Measurements from ENCODE around the gene STOM.

Gene STOM

GRCh38 chr9:121303456-121304451, 66.3 kb downstream of the STOM start:
- no peaks in the 10 kb centered on the region for H3K79me2 ChIP-seq (ENCODE audit: low read length)
- no peaks in the 10 kb centered on the region for H3F3A ChIP-seq (ENCODE audit: insufficient read depth, low read length)
- no peak overlapping the region for H2AFZ ChIP-seq (ENCODE audit: low read length)
- TF ChIP-seq EZH2phosphoT487 (IDR thresholded peaks at IDR 0.05; ENCODE audit: low read length) (no peak), EZH2 (optimal IDR thresholded peaks at IDR 0.05; ENCODE audit: low read depth, low read length) (no peak), CTCF (IDR thresholded peaks at IDR 0.05; ENCODE audit: low read length) (no peak)
- H3K9me3 ChIP-seq (replicated peaks; ENCODE audit: insufficient read depth, low read length), result no peaks in the 10 kb centered on the region
- no peak overlapping the region for H3K27ac ChIP-seq (ENCODE audit: low read length)
- H4K20me1 ChIP-seq (ENCODE audit: insufficient read depth, low read length), result no peaks in the 10 kb centered on the region
- H3K4me1 ChIP-seq (ENCODE audit: low read length), result 0 out of 2 replicates have a peak, but pooled peaks cover 4% of the 10 kb centered on the region
- H3K27me3 ChIP-seq (replicated peaks; ENCODE audit: insufficient read depth, low read length), result peaks cover 13% of the 10 kb centered on the region
- no peaks in the 10 kb centered on the region for H3K9me2 ChIP-seq (replicated peaks; ENCODE audit: insufficient read depth, low read length)
- no peak for DNase-seq
- H3K36me3 ChIP-seq (replicated peaks; ENCODE audit: insufficient read depth, low read length), result no peaks in the 10 kb centered on the region
- H3K9ac ChIP-seq (ENCODE audit: low read length), result no peak overlapping the region
- H3K4me2 ChIP-seq (ENCODE audit: low read depth, low read length), result no peak overlapping the region
- no peak overlapping the region for H3K4me3 ChIP-seq (ENCODE audit: low read length)

GRCh38 chr9:121302786-121303185, 67.3 kb downstream of the STOM start:
- Histone ChIP-seq H3F3A (ENCODE audit: insufficient read depth, low read length) (no peaks in the 10 kb centered on the region), H2AFZ (ENCODE audit: low read length) (no peak overlapping the region), H3K36me3 (replicated peaks; ENCODE audit: insufficient read depth, low read length) (no peaks in the 10 kb centered on the region), H3K4me3 (ENCODE audit: low read length) (no peak overlapping the region), H4K20me1 (ENCODE audit: insufficient read depth, low read length) (no peaks in the 10 kb centered on the region), H3K4me2 (ENCODE audit: low read depth, low read length) (no peak overlapping the region), H3K9me2 (replicated peaks; ENCODE audit: insufficient read depth, low read length) (no peaks in the 10 kb centered on the region), H3K9me3 (replicated peaks; ENCODE audit: insufficient read depth, low read length) (no peaks in the 10 kb centered on the region), H3K79me2 (ENCODE audit: low read length) (no peaks in the 10 kb centered on the region), H3K27me3 (replicated peaks; ENCODE audit: insufficient read depth, low read length) (peaks cover 13% of the 10 kb centered on the region), H3K27ac (ENCODE audit: low read length) (no peak overlapping the region), H3K9ac (ENCODE audit: low read length) (no peak overlapping the region), H3K4me1 (ENCODE audit: low read length) (0 out of 2 replicates have a peak, but pooled peaks cover 4% of the 10 kb centered on the region)
- TF ChIP-seq EZH2phosphoT487 (IDR thresholded peaks at IDR 0.05; ENCODE audit: low read length) (no peak), EZH2 (optimal IDR thresholded peaks at IDR 0.05; ENCODE audit: low read depth, low read length) (no peak), CTCF (IDR thresholded peaks at IDR 0.05; ENCODE audit: low read length) (no peak)
- no peak for DNase-seq

GRCh38 chr9:121302341-121302740, 67.7 kb downstream of the STOM start:
- Histone ChIP-seq H2AFZ (ENCODE audit: low read length) (no peak overlapping the region), H3K9me2 (replicated peaks; ENCODE audit: insufficient read depth, low read length) (no peaks in the 10 kb centered on the region), H3K9ac (ENCODE audit: low read length) (no peak overlapping the region), H3K4me2 (ENCODE audit: low read depth, low read length) (no peak overlapping the region), H3K79me2 (ENCODE audit: low read length) (no peaks in the 10 kb centered on the region), H3F3A (ENCODE audit: insufficient read depth, low read length) (no peaks in the 10 kb centered on the region), H4K20me1 (ENCODE audit: insufficient read depth, low read length) (no peaks in the 10 kb centered on the region), H3K4me1 (ENCODE audit: low read length) (0 out of 2 replicates have a peak, but pooled peaks cover 1% of the 10 kb centered on the region), H3K27me3 (replicated peaks; ENCODE audit: insufficient read depth, low read length) (peaks cover 13% of the 10 kb centered on the region), H3K4me3 (ENCODE audit: low read length) (no peak overlapping the region), H3K27ac (ENCODE audit: low read length) (no peak overlapping the region), H3K9me3 (replicated peaks; ENCODE audit: insufficient read depth, low read length) (no peaks in the 10 kb centered on the region), H3K36me3 (replicated peaks; ENCODE audit: insufficient read depth, low read length) (no peaks in the 10 kb centered on the region)
- no peak for DNase-seq
- TF ChIP-seq EZH2phosphoT487 (IDR thresholded peaks at IDR 0.05; ENCODE audit: low read length), result no peak
- TF ChIP-seq CTCF (IDR thresholded peaks at IDR 0.05; ENCODE audit: low read length), result no peak
- no peak for TF ChIP-seq EZH2 (optimal IDR thresholded peaks at IDR 0.05; ENCODE audit: low read depth, low read length)

Data from MM.1S (cell line).